Fibroblast of the conjunctiva (primary cell): Measurements from ENCODE around the gene EIF4G2.
"Not testable (repeated sequence)": the region's sequence is repeated elsewhere in the genome, so short reads cannot be mapped to it uniquely, and the experiment has no call there.

Experiments used
- DNase-seq: peaks from one replicate; pipeline ENCODE4 v3.0.0-alpha.2; 2010; ENCODE audit warnings: low read depth

The EIF4G2 gene

DNA sequence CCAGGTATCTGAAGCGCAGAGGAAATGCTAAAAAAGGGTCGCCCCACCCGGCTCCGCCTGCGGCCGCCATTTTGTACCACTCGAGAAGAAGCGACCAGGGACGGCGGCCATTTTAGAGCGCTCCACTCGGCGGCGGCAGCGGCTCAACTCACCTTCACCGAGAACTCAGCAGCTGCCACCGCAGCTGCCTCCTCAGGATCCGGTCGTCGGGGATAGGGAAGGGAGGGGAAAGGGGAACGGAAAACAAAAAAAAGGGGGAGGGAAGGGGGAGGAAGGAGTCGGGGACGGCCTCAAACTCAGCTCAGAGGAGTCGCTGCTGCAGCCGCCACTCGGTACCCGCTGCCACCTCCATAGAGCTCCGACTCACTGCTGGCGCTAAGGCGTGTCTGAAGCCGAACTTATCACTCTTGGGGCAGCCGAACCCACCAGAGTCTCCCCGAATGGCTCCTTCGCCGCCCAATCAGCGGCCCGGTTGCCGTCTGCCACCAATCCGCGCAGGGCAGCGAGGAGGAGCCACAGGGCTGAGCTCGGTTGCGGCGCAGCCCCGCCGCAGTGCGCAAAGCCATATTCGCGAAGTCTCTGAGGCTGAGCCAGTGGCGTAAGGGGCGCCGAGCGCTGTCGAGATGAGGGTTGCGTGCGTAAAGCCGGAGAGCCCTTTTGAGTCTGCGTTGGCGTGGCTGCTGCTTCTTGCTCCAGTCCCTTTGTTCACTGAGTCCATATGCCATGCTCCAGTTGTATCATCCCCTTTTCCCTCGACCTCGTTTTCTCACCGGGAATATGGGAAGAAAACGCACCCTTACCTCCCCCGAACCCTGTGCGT lies at the start of gene EIF4G2:
EIF4G2 (minus strand) TSS at position 374 of the 820 bp plus-strand sequence.
- DNase-seq, result peak; percentile 98

DNA sequence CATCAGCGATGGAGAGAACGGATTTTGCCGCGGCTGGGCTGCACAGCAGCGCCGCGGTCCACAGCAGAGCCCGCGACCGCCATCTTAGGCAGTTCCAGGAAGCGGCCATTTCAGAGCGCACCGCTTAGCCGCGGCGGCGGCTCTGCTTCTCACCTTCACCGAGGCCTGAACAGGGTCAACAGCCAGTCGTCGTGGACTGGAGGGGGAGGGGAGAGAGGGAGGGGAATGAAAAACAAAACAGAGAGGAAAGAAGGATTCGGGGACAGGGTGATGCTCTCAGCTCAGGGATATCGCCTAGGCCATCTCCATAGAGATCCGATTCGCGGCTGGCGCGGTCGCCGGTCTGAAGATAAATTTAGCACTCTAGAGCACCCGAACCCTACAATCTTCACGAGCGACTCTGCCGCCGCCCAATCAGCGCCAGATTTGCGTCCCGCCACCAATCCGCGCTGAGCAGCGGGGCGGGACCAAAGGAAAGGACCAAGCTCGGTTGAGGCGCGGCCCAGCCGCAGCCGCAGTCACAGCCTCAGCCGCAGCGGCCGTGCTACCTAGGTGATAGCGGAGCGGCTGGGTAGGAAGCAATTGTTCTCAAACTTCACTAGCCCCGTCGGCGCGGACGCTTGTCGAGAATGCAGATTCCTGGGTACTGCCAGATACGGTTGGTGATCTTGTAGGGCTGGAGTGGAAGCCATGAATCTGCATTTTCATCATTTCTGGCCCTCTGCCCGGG lies 49.1 kb upstream of the EIF4G2 start, which contains the start of gene ZBED5:
ZBED5 (minus strand) TSS at position 345 of the 730 bp plus-strand sequence. CDS start 3,108 bp downstream, outside the sequence.
- peak; percentile 95 for DNase-seq

DNA sequence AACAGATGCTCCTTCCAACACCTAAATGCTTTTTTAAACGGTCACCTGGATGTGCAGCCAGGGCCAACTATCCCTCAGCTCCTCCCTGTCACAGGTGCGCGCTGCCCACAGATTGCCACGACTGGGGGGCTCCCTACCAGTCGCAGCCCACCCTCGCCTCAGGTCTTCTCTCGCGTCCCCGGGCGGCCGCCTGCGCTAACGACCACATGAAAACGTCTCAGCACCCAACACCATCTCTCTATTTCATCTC lies 48.7 kb upstream of the EIF4G2 start:
- DNase-seq, result no peak

DNA sequence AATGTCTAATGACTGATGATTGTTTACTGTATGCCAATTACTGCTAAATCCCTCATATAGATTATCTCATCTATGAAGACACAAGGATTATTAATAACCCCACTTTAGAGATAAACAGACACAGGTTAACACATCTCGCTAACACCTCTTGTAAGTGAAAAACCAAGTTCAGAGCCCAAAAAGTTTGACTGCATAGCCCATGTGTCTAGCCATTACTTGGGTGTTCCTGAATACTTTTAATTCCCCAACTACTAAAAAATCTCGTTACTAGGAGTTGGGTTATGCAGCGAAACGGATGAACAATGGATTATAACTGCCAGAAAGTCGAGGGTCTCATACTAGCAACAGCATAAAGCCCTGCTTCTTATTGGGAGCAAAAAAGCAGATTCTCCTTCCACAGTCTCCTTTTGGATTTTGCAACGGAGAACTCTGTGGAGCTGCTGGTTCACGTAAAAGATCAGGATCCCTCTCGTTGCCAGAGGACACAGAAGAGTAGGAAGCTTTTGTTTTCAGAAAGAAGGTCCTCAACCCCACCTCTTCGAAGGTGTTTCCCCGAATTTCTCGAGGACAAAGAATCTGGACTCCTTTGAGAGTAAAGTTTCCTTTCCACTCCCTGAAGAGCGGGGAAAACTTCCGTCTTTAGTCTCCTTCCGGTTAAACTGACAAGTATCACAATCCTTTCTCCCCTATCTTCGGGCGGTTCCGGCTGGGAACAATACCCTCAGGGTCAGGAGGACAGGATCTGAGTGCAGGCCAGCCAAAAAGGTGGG lies 48.1 kb upstream of the EIF4G2 start:
- DNase-seq, result no peak

DNA sequence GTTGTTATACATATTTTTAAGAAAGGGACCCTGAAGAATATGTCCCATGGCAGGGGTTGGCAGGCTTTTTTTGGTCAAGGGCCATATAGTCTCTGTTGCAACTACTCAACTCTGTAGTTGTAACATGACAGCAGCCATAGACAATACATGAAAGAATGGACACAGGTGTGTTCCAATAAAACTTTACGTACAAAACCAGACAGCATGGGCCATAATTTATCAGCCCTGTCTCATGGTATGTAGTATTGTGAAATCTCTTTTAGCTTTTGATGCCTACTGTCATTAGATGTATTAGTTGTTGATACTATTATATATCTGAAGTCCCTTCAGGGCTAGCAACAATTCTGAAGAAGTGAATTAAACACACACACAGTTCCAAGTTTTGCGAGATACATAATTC lies 46.6 kb upstream of the EIF4G2 start:
- DNase-seq, result no peak

DNA sequence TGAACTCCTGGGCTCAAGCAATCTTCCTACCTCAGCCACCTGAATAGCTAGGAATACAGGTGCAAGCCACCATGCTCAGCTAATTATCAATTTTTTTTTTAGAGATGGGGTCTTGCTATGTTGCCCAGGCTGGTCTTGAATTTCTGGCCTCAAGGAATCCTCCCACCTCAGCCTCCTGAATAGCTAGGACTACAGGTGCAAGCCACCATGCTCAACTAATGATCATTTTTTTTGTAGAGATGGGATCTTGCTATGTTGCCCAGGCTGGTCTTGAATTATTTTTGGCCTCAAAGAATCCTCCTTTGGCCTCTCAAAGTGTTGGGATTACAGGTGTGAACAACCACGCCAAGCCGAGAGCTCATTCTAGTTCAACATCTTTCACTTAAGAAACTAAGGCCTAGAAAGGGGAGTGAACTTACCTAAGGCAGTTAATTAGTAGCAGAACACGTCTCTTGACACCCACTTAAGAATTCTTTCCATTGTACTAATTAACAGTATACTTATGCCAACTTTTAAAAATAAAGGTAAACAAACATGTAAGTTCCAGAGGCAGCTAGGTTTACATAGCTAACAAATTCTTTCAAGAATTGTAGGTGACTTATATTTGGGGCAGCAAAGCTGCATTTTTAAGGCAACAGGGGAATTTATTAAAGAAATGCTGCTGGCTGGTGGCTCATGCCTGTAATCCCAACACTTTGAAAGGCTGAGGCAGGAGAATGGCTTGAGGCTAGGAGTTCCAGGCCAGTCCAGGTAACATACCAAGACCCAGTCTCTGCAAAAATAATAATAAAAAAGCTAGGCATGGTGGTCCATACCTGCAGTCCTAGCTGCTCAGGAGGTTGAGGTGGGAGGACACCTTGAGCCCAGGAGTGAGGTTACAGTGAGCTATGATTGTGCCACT lies 39.5 kb upstream of the EIF4G2 start:
- DNase-seq, result no peak

DNA sequence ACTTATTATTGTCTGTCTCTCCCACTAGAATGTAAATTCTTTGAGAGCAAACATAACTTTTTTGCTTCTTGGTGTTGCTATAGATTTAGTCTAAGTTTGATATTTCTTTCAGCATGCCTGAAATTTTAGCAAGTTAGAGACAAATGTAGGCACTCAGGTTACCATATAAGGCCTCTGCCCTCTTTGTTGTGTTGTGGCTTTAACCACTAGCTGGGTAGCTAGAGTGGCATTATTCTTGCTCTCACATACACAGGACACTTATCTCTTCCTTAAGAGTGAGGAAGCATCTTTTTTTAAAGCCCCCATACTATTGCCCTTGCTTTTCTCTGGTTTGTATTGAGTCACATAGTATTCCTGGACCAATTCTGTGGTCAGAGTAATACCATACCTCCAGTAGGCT lies 37.9 kb upstream of the EIF4G2 start:
- DNase-seq, result no peak

DNA sequence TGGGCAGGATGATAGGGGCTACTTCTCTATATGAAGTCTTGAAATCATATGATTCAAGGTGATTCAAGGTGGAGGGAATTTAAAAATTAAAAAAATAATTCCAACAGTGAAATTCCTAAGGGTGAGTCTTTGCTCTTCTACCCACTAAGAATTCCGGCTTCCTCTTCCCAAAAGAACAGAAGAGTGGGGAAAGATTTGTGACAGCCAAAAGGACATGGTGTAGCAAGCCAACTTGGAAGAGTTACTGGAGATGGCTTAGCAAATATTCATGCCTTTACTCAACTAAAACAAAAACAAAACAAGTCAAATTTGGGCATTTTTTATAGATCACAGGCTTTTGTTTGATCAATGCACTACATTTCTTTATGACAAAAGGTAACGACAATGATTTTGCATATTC lies 36.9 kb upstream of the EIF4G2 start:
- no peak for DNase-seq

DNA sequence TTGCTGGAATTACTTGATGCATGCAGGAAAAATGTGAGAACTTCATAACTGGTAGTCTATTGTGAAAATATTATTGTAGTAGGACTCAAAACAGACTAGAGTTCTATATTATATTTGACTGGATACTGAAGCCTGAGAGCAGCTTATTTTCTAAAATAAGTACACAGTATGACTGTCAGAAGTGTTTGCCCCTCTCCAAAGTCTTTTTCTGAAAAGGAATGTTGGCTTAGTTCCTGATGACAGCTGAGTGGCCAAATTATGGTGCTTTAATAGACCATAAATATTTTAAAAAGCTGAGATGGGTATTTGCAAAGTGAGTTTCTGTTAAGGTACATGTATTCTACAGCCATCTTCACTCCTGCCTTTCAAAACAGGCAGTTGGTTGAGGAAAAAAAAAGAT lies 36.1 kb upstream of the EIF4G2 start:
- no peak for DNase-seq

DNA sequence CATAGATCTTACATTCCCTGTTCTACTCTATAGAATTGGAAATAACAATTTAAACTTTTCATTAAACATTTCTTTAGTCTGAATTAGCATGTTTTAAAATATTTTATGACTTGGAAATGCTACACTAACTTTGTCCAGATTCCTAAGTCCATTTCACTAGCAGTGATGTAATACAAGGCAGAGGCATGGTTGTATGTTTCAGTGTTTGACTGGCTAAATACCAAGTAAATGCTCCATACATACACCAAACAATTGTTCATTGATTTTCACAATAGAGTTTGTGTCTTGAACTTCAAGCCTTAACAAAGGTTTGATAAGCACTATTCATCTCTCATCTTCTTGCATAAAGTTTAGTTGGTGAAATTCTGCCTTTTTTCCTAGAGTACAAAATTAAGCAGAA lies 35.6 kb upstream of the EIF4G2 start:
- DNase-seq, result no peak

DNA sequence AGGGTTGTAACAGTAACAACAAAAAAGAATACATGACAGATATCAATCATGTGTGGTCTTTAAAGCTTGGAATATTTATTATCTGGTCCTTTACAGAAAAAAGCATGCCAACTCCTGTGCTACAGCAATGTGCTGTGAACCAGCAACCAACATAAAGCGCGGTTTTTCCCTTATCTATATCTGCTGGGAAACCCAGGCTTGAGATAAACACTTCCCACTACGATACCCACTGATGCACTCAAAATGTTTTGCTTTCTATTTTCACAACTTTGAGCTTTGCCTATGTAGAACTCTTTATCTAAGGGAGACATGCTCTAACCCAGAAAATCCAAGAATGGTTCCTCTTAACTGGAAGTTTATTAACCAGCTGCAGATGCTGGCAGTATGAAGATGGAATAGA lies 30.2 kb upstream of the EIF4G2 start:
- DNase-seq, result no peak

DNA sequence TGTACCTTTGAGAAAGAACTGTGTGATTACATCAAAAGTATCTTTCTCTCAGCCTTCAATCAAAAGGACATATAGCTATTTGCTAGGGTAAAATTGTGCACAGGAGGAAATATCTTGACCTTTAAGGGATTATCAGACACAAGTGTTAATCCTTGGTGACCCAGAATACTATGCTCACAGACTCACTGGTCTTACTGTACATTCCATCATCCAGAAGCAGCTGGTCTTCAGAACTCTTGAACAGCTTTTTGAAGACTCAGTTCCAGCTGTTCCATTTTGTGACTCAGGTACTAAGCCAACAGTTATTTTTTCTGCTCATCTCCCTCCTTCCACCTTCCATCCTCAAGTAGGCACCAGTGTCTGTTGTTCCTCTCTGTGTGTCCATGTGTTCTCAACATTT lies 29.4 kb upstream of the EIF4G2 start:
- no peak for DNase-seq

DNA sequence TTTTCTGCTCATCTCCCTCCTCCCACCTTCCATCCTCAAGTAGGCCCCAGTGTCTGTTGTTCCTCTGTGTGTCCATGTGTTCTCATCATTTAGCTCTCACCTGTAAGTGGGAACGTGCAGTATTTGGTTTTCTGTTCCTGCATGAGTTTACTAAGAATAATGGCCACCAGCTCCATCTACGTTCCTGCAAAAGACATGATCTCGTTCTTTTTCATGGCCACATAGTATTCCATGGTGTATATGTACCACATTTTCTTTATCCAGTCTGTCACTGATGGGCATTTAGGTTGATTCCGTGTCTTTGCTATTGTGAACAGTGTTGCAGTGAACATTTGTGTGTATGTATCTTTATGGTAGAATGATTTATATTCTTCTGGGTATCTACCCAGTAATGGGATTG lies 28.2 kb upstream of the EIF4G2 start:
- DNase-seq, result not testable (repeated sequence)

DNA sequence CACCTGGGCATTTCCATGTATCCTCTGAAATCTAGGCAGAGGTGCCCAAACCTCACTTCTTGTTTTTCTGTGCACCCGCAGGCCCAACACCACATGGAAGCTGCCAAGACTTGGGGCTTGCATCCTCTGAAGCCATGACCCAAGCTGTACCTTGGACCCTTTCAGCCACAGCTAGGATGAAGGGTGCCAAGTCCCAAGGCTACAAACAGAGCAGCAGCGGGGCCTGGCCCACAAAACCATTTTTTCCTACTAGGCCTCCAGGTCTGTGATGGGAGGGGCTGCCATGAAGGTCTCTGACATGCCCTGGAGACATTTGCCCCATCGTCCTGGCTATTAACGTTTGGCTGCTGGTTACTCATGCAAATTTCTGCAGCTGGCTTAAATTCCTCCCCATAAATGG lies 20.4 kb upstream of the EIF4G2 start:
- DNase-seq, result no peak

DNA sequence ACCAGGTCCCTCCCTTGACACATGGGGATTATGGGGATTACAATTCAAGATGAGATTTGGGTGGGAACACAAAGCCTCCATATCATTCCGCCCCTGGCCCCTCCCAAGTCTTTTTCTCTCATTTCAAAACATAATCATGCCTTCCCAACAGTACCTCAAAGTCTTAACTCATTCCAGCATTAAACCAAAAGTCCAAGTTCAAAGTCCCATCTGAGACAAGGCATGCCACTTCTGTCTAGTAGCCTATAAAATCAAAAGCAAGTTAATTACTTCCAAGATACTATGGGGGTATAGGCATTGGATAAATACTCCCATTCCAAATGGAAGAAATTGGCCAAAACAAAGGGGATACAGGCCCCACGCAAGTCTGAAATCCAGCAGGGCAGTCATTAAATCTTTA lies 19.7 kb upstream of the EIF4G2 start:
- no peak for DNase-seq

DNA sequence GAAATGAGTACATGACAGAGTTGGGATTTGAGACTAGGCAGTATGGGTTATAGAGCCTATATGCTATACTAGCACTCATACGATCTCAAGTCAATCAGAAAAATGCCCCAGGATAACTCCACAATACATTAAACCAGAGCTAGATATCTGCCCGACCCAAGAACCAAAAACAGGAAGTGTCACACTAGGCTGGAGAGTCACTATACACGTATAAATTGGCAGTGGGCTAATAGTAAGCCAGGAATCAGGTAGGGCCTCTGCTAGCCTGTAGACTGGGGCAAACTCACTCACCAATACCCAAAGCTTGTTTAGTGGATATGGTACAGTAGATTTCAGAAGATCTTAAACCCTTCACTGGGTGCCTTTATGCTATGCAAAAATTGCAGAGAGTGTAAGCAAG lies 16.2 kb upstream of the EIF4G2 start:
- DNase-seq, result no peak

DNA sequence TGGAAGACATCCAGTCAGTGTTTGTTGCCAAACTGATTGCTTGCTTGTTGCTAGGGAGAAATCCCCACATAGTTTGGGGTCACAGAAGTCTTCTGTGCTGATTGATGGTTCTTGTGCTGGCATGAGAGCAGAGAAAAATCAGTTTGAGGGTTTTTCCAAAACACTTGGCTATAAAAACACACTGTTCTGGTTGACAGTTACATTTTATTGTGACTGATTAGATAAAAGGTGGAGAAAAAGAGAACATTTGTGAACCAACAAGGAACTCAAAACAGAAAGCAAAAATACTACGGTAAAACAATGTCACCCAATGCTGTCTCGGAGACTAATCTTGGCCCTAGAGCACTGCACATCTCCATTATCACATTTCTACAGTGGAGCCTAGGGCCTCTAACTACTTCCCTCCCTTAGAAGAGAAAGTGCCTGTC lies 14.4 kb upstream of the EIF4G2 start:
- DNase-seq, result no peak

DNA sequence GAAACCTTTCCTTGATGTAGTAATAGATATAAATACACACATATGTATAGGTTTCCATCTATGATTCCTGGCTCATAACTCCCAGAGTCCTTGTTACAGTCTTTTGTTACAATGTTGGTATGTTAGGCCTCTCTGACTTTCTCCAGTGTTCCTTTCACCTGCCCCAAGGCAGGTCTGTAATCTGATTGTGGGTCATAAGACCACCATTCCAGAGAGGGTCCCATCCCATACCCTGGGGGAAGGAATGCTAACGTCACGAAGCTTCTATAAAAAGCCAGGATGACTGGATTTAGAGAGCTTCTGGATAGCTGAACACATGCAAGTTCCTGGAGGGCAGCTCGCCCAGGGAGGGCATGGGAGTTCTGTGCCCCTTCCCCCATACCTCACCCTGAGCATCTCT lies 13.8 kb upstream of the EIF4G2 start:
- DNase-seq, result not testable (repeated sequence)

DNA sequence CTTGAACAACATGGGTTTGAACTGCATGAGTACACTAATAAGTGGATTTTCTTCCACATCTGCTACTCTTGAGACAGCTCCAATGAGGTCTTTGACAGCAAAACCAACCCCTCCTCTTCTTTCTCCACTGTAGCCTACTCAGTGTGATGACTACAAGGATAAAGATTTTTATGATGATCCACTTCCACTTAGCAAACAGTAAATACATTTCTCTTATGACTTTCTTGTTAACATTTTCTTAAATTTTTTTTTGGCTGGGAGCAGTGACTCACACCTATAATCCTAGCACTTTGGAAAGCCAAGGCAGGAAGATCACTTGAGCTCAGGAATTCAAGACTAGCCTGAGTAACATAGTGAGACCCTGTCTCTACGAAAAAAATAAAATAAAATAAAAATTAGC lies 9.9 kb upstream of the EIF4G2 start:
- no peak for DNase-seq

DNA sequence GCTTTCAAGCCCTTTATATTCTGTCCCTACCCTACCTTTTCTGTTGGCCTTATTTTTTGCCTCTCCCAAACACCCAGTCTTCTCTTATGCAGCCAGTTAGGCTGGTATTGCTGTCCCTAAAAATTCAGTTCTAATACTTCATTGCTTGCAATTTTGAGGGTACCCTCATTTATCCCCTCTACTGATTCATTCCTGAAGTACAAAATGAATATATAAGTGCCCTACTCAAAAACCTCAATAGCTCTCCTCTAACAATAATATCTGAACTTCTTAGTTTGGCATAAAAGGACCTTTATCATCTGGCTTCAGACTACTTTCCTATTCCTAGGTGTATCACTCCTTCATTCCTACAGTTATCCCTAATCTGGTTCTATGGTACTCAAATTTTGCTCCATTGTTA lies 5.2 kb upstream of the EIF4G2 start:
- DNase-seq, result no peak

DNA sequence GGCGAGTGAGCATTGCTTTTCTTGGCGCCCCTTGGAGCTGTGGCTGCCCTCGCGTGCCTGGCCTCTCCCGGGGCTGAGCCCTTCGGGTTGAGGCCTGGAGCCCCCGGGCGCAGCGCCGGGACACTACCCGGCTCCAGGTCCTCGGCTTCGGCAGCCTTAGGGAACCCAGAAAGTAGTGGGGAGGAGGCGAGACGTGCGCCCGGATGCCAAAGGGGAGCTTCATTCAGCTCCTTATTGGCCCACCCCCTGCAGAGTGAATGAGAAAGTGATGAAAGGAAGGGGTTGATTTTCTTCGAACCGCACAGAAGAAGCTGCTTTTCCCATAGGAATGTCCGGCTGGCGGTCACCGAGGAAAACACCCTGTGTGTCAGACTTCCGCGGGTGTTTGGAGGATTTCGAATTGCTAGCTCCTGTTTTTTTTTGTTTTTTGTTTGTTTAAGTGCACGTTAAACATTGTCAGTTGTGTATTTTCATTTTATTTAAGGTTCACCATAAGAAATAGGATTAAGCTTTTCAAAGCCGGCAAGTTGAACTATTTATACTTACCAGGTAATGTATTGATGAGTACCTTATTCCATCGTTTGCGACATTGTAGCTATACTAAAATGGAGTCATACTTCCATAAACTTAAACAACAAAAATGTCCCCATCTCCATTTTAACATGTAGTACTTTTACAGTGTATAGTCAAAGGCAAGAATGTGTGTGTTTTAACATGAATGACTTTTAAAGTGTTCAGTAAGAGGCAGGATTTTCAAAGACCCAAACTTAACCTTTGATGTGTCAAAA lies 841 bp upstream of the EIF4G2 start:
- DNase-seq, result peak; percentile 29
